Progenitor cell of endocrine pancreas (in vitro differentiated cells): ENCODE measurements around the gene LRMDA. TPM values are rescaled to one million over a fixed set of nuclear protein-coding genes. Genes with fewer than 3 reads are reported as not detected.
A peak's percentile ranks its signal among the peaks of the same experiment; 100 is the strongest.

Experiments used
- DNase-seq: peaks from one replicate; pipeline ENCODE4 v3.0.0; 2021; ENCODE audit warnings: low spot score; ENCODE audit not compliant: unreplicated experiment
- H3K27ac Mint-ChIP-seq: 2 replicates; pipeline ENCODE4 v1.8.0; 2021; ENCODE audit warnings: mild to moderate bottlenecking, moderate library complexity, mixed read lengths
- H3K27me3 Mint-ChIP-seq: 2 replicates; pipeline ENCODE4 v1.8.0; 2021; ENCODE audit warnings: mixed read lengths
- H3K36me3 Mint-ChIP-seq: 2 replicates; pipeline ENCODE4 v1.8.0; 2022; ENCODE audit warnings: mixed read lengths; ENCODE audit not compliant: insufficient read depth
- H3K4me1 Mint-ChIP-seq: 2 replicates; pipeline ENCODE4 v1.8.0; 2021; ENCODE audit warnings: low read depth, mixed read lengths
- H3K4me3 Mint-ChIP-seq: 2 replicates; pipeline ENCODE4 v1.8.0; 2021; ENCODE audit warnings: low read depth, mild to moderate bottlenecking, moderate library complexity, mixed read lengths
- H3K9me3 Mint-ChIP-seq: 2 replicates; pipeline ENCODE4 v1.8.0; 2021; ENCODE audit warnings: low read depth, mixed read lengths
- total RNA-seq: library from RNA; stranded (reverse); gene quantifications from 2 replicates; pipeline ENCODE4 v1.2.1, GENCODE V29; 2021
- TF ChIP-seq, protein P1 (sequence below): fragments of 200-600 bp; sonication (generic); IDR thresholded peaks from one replicate; pipeline ENCODE4 v1.5.0; 2021; ENCODE audit warnings: antibody characterized with exemption, mild to moderate bottlenecking; ENCODE audit not compliant: unreplicated experiment

Gene LRMDA
- total RNA-seq, 1 donor from 2014 or later: 6.5 TPM

- no peaks in the 10 kb centered on the region for H3K36me3 Mint-ChIP-seq
- no peak overlapping the region for H3K4me3 Mint-ChIP-seq
- H3K4me1 Mint-ChIP-seq: peaks cover 10% of the 10 kb centered on the region
- TF ChIP-seq, protein P1, sequence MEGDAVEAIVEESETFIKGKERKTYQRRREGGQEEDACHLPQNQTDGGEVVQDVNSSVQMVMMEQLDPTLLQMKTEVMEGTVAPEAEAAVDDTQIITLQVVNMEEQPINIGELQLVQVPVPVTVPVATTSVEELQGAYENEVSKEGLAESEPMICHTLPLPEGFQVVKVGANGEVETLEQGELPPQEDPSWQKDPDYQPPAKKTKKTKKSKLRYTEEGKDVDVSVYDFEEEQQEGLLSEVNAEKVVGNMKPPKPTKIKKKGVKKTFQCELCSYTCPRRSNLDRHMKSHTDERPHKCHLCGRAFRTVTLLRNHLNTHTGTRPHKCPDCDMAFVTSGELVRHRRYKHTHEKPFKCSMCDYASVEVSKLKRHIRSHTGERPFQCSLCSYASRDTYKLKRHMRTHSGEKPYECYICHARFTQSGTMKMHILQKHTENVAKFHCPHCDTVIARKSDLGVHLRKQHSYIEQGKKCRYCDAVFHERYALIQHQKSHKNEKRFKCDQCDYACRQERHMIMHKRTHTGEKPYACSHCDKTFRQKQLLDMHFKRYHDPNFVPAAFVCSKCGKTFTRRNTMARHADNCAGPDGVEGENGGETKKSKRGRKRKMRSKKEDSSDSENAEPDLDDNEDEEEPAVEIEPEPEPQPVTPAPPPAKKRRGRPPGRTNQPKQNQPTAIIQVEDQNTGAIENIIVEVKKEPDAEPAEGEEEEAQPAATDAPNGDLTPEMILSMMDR: no peak
- H3K9me3 Mint-ChIP-seq: no peaks in the 10 kb centered on the region
- DNase-seq: no peak
- no peak overlapping the region for H3K27ac Mint-ChIP-seq
- H3K27me3 Mint-ChIP-seq: peaks cover 6% of the 10 kb centered on the region
Observed at GRCh38 chr10:75499556-75500160, 68.2 kb downstream of the LRMDA start.

GRCh38 chr10:75502389-75502788 is 71.0 kb downstream of the LRMDA start:
- peaks cover 21% of the 10 kb centered on the region for H3K4me1 Mint-ChIP-seq
- peaks cover 6% of the 10 kb centered on the region for H3K27me3 Mint-ChIP-seq
- no peaks in the 10 kb centered on the region for H3K9me3 Mint-ChIP-seq
- H3K36me3 Mint-ChIP-seq: no peaks in the 10 kb centered on the region
- TF ChIP-seq, protein P1: no peak
- H3K27ac Mint-ChIP-seq: no peak overlapping the region
- no peak for DNase-seq
- H3K4me3 Mint-ChIP-seq: no peak overlapping the region

- Mint-ChIP-seq H3K4me1 (peaks cover 24% of the 10 kb centered on the region), H3K9me3 (no peaks in the 10 kb centered on the region), H3K27me3 (peaks cover 6% of the 10 kb centered on the region), H3K4me3 (no peak overlapping the region), H3K27ac (peak overlapping the region; percentile 57), H3K36me3 (no peaks in the 10 kb centered on the region)
- TF ChIP-seq, protein P1: no peak
- no peak for DNase-seq
Observed at GRCh38 chr10:75502838-75503237, 71.4 kb downstream of the LRMDA start.

- Mint-ChIP-seq H3K27ac (no peak overlapping the region), H3K27me3 (no peaks in the 10 kb centered on the region), H3K4me1 (peaks cover 44% of the 10 kb centered on the region), H3K9me3 (no peaks in the 10 kb centered on the region), H3K36me3 (no peaks in the 10 kb centered on the region), H3K4me3 (no peak overlapping the region)
- DNase-seq: no peak
- TF ChIP-seq, protein P1: no peak
Observed at GRCh38 chr10:75505293-75505692, 73.9 kb downstream of the LRMDA start.

GRCh38 chr10:75505840-75506506 is 74.5 kb downstream of the LRMDA start:
- H3K4me3 Mint-ChIP-seq: no peak overlapping the region
- no peak overlapping the region for H3K27ac Mint-ChIP-seq
- H3K27me3 Mint-ChIP-seq: no peaks in the 10 kb centered on the region
- H3K4me1 Mint-ChIP-seq: peaks cover 47% of the 10 kb centered on the region
- TF ChIP-seq, protein P1: no peak
- no peaks in the 10 kb centered on the region for H3K9me3 Mint-ChIP-seq
- no peak for DNase-seq
- no peaks in the 10 kb centered on the region for H3K36me3 Mint-ChIP-seq
